GM18507 (cell line): ENCODE data around the gene MCUB.
A peak's percentile ranks its signal among the peaks of the same experiment; 100 is the strongest.
"Not testable (repeated sequence)": the region's sequence is repeated elsewhere in the genome, so short reads cannot be mapped to it uniquely, and the experiment has no call there.

Source experiments
- DNase-seq: peaks from one replicate; pipeline ENCODE4 v3.0.0; 2011; ENCODE audit warnings: low read depth; ENCODE audit not compliant: insufficient read length; ENCODE audit errors: extremely low spot score
- FAIRE-seq: peaks from 2 replicates; lab custom pipeline; 2011; peaks lifted over from hg19 to GRCh38; lab: Jason Lieb, UNC

The MCUB gene

DNA sequence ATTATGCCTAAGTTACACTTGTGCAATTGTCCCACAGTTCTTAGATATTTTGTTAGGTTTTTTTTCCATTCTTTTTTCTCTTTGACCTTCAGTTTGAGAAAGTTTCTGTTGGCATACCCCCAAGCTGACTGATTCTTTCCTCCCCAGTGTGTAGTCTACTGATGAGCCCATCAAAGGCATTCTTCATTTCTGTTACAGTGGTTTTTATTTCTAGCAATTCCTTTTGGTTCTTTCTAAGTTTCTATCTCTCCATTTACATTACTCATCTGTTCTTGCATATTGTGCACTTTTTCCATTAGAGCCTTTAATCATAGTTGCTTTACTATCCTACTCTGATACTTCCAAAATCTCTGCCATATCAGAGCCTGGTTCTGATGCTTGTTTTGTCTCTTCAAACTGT lies 111.3 kb downstream of the MCUB start:
- FAIRE-seq (no peak), DNase-seq (no peak)

GRCh38 chr4:109672169-109672930 lies 112.3 kb downstream of the MCUB start:
- FAIRE-seq, result no peak
- no peak for DNase-seq

- DNase-seq, result no peak
- FAIRE-seq, result no peak
Observed at GRCh38 chr4:109673303-109673702, 113.3 kb downstream of the MCUB start.

- DNase-seq, result no peak
- FAIRE-seq, result no peak
Observed at GRCh38 chr4:109675181-109675580, 115.1 kb downstream of the MCUB start.

- no peak for DNase-seq
- no peak for FAIRE-seq
Observed at GRCh38 chr4:109675843-109676242, 115.8 kb downstream of the MCUB start.

GRCh38 chr4:109676886-109677285 lies 116.8 kb downstream of the MCUB start:
- FAIRE-seq (peak; percentile 18), DNase-seq (no peak)

DNA sequence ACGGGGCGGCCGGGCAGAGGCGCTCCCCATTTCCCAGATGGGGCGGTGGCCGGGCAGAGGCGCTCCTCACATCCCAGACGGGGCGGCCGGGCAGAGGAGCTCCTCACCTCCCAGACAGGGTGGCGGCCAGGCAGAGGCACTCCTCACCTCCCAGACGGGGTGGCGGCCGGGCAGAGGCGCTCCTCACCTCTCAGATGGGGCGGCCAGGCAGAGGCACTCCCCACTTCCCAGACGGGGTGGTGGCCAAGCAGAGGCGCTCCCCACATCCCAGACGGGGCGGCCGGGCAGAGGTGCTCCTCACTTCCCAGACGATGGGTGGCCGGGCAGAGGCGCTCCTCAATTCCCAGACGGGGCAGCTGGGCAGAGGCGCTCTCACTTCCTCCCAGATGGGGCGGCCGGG lies 118.4 kb downstream of the MCUB start:
- not testable (repeated sequence) for FAIRE-seq, DNase-seq

- not testable (repeated sequence) for DNase-seq
Observed at GRCh38 chr4:109678925-109679324, 118.9 kb downstream of the MCUB start.

DNA sequence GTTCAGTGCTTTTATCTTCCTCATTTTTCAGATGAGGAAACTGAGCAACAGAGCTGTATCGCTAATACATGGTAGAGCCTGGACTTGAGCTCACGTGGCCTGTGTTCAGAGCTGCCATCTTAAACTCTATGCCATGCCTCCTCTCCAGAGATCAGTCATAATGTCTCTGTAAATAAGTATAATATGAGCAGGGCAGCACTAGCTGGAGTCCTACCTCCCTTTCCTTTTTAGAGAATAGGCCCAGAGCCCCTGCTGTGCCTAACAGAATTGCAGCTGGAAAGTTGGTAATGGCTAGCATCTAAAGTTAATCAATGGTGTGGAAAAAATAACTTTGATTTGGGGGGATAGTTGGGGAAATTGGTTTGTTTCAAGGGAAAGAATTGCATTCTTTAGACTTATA lies 122.8 kb downstream of the MCUB start:
- DNase-seq, result no peak
- FAIRE-seq, result no peak

More at GRCh38 chr4:109678925-109679324, 118.9 kb downstream of the MCUB start:
- not testable (repeated sequence) for FAIRE-seq

- FAIRE-seq (no peak), DNase-seq (no peak)
Observed at GRCh38 chr4:109683621-109684253, 123.7 kb downstream of the MCUB start.

DNA sequence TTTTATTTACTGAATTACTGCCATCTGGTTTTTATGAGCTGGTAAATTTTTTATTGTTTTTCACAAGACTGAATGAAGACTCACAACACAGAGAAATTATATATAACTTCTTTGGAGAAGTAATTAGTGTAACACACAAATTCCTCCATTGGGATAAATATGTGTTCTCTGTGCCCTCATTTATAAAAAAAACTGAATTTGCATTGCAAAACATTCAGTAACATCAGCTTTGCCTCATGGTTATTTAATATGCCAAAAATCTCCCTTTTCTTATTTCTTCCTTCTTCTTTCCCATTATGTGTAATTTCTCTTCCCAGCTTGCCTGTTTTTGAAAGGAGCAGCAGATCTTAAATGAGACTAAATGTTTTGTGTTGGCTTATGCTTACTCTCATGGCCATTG lies 124.7 kb downstream of the MCUB start:
- FAIRE-seq, result no peak
- no peak for DNase-seq

- peak; percentile 67 for FAIRE-seq
Observed at GRCh38 chr4:109690690-109691410, 130.8 kb downstream of the MCUB start.

GRCh38 chr4:109691411-109691920 lies 131.4 kb downstream of the MCUB start:
- DNase-seq (no peak), FAIRE-seq (no peak)

More at GRCh38 chr4:109690690-109691410, 130.8 kb downstream of the MCUB start:
- DNase-seq, result no peak

DNA sequence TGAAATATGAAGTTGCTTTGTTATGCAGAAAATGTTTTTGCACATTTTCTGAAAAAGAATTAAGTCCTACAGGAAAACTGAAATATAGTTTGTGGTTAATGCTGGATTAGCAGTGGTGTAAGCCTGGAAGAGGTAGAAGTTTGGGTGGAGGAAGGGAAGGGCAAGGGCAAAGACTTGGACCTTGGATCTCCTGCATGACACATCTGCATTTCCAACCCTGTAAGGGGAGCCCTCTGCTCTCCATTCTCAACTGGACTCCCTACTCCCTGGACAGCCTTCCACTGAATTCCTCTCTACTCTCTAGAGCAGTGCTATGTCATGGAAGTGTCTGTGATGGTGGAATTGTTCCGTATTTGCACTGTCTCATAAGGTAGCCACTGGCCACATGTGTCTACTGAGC lies 138.6 kb downstream of the MCUB start:
- DNase-seq, result no peak
- no peak for FAIRE-seq

DNA sequence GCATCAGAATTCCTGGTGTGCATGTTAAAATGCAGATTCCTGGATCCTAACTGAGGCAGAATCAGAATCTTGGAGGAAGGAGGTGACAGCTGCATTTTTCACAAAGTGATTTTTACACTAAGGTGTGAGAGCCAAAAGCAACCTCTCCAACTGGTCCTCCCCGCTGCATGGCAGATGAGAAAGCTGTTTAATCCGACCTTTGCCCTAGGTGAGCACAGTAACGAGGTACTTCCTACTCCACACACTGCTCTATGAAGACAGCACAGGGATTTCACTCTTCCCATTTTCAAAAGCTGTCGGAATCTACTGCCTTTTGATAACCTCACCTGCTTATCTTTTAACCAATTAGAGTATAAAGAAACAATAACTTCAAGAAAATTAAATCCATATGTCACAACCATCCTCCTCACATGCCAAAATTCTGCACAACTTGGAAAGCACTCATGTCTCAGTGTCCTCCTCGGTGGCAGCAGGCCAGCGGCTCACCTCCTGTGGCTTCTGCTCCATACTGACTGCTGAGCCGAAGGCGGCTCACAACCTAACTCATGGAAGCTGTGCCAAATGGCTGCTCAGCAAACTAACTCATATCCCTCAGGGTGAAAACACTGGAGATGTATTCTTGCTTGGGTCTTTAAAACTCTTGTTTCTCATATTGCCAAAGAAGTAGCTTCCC lies 139.6 kb downstream of the MCUB start:
- DNase-seq (no peak), FAIRE-seq (no peak)

- DNase-seq (no peak), FAIRE-seq (no peak)
Observed at GRCh38 chr4:109701566-109702410, 141.7 kb downstream of the MCUB start.

GRCh38 chr4:109702950-109703663 lies 143.1 kb downstream of the MCUB start, which contains the start of gene CASP6:
Gene CASP6, minus strand, starts transcription at chr4:109703445. Its CDS starts 50 bp downstream, at chr4:109703395.
- DNase-seq, result peak; percentile 68
- peak; percentile 45 for FAIRE-seq
